Activated CD4-positive, alpha-beta T cell treated with anti-CD3 and anti-CD28 coated beads, Interleukin-2, amount 10 ng/mL, durations not matched to agents 7 days and 5 days (primary cell): ENCODE data around the gene SYTL2. TPM values are rescaled to one million over a fixed set of nuclear protein-coding genes. Genes with fewer than 3 reads are reported as not detected.
A peak's percentile ranks its signal among the peaks of the same experiment; 100 is the strongest.

Experiments
- CTCF ChIA-PET: fragments of 350-600 bp; sonication (Branson Sonifier 250); formaldehyde crosslinking; loops from one replicate; lab custom pipeline; 2021; ENCODE audit warnings: antibody characterized with exemption; lab: Charles Lee
- POLR2A ChIA-PET: fragments of 350-600 bp; sonication (Branson Sonifier 250); formaldehyde crosslinking; loops from one replicate; lab custom pipeline; 2021; ENCODE audit warnings: antibody characterized with exemption; lab: Charles Lee
- DNase-seq: peaks from one replicate; pipeline ENCODE4 v3.0.0-alpha.2; 2020
- H3K27ac Mint-ChIP-seq: one replicate; pipeline ENCODE4 v1.8.0; 2021; ENCODE audit warnings: mild to moderate bottlenecking, moderate library complexity, mixed read lengths
- H3K27me3 Mint-ChIP-seq: one replicate; pipeline ENCODE4 v1.8.0; 2021; ENCODE audit warnings: mixed read lengths
- H3K36me3 Mint-ChIP-seq: one replicate; pipeline ENCODE4 v1.8.0; 2021; ENCODE audit warnings: low read depth, mixed read lengths
- H3K4me1 Mint-ChIP-seq: one replicate; pipeline ENCODE4 v1.8.0; 2021; ENCODE audit warnings: mixed read lengths
- H3K4me3 Mint-ChIP-seq: one replicate; pipeline ENCODE4 v1.8.0; 2021; ENCODE audit warnings: mild to moderate bottlenecking, moderate library complexity, mixed read lengths
- H3K9me3 Mint-ChIP-seq: one replicate; pipeline ENCODE4 v1.8.0; 2021; ENCODE audit warnings: mixed read lengths
- total RNA-seq, 2 experiments: library from RNA; stranded (reverse); gene quantifications; one replicate each; pipeline ENCODE4 v1.2.3, GENCODE V29; 2021

The SYTL2 gene
- total RNA-seq, 2 experiments from 2014 or later = 43.5 to 45.6 TPM

GRCh38 chr11:85740481-85741400 lies 70.2 kb downstream of the SYTL2 start:
- peaks cover 57% of the 10 kb centered on the region for H3K36me3 Mint-ChIP-seq
- peaks cover 3% of the 10 kb centered on the region for H3K9me3 Mint-ChIP-seq
- no peaks in the 10 kb centered on the region for H3K27me3 Mint-ChIP-seq
- peaks cover 57% of the 10 kb centered on the region for H3K4me1 Mint-ChIP-seq
- CTCF ChIA-PET = interaction anchor here (1.0 kb wide), 1 partner anchor 50 kb away, joined by 3 read pairs; no protein-coding TSS in a partner anchor
- no peak for DNase-seq
- H3K27ac Mint-ChIP-seq = no peak overlapping the region
- H3K4me3 Mint-ChIP-seq = no peak overlapping the region
- POLR2A ChIA-PET = interaction anchor here (0.5 kb wide), 1 partner anchor 160 kb away, joined by 3 read pairs; no protein-coding TSS in a partner anchor

- Mint-ChIP-seq H3K4me3 (no peak overlapping the region), H3K9me3 (no peaks in the 10 kb centered on the region), H3K27me3 (no peaks in the 10 kb centered on the region), H3K36me3 (peaks cover 49% of the 10 kb centered on the region), H3K27ac (no peak overlapping the region), H3K4me1 (peaks cover 35% of the 10 kb centered on the region)
- POLR2A ChIA-PET = no interaction called here
- CTCF ChIA-PET = interaction anchor here (1.1 to 1.6 kb wide), 3 partner anchors 10 to 21 kb away, joined by 3 to 5 read pairs (median 4); no protein-coding TSS in a partner anchor
- peak; percentile 24 for DNase-seq
Measured at GRCh38 chr11:85737738-85738137, 73.2 kb downstream of the SYTL2 start.

GRCh38 chr11:85735876-85736460 lies 75.0 kb downstream of the SYTL2 start:
- H3K4me3 Mint-ChIP-seq = no peak overlapping the region
- H3K27me3 Mint-ChIP-seq = no peaks in the 10 kb centered on the region
- DNase-seq = no peak
- H3K27ac Mint-ChIP-seq = no peak overlapping the region
- H3K36me3 Mint-ChIP-seq = peaks cover 56% of the 10 kb centered on the region
- POLR2A ChIA-PET = no interaction called here
- H3K9me3 Mint-ChIP-seq = no peaks in the 10 kb centered on the region
- CTCF ChIA-PET = interaction anchor here (0.6 to 1.8 kb wide), 3 partner anchors 9 to 36 kb away, joined by 3 to 7 read pairs (median 5); no protein-coding TSS in a partner anchor
- H3K4me1 Mint-ChIP-seq = peaks cover 30% of the 10 kb centered on the region

- POLR2A ChIA-PET = no interaction called here
- H3K4me1 Mint-ChIP-seq = peaks cover 10% of the 10 kb centered on the region
Measured at GRCh38 chr11:85732965-85733364, 78.0 kb downstream of the SYTL2 start.

GRCh38 chr11:85726381-85726780 lies 84.6 kb downstream of the SYTL2 start:
- H3K36me3 Mint-ChIP-seq = peaks cover 48% of the 10 kb centered on the region
- ChIA-PET CTCF (interaction anchor here (1.1 to 1.7 kb wide), 3 partner anchors 13 to 19 kb away, joined by 4 to 5 read pairs (median 5); no protein-coding TSS in a partner anchor), POLR2A (no interaction called here)
- H3K9me3 Mint-ChIP-seq = peaks cover 5% of the 10 kb centered on the region
- H3K27me3 Mint-ChIP-seq = no peaks in the 10 kb centered on the region
- DNase-seq = no peak
- H3K27ac Mint-ChIP-seq = no peak overlapping the region
- H3K4me3 Mint-ChIP-seq = no peak overlapping the region
- no peaks in the 10 kb centered on the region for H3K4me1 Mint-ChIP-seq

More at GRCh38 chr11:85732965-85733364, 78.0 kb downstream of the SYTL2 start:
- DNase-seq = no peak
- Mint-ChIP-seq H3K9me3 (peaks cover 2% of the 10 kb centered on the region), H3K27ac (no peak overlapping the region), H3K36me3 (peaks cover 64% of the 10 kb centered on the region), H3K4me3 (no peak overlapping the region), H3K27me3 (no peaks in the 10 kb centered on the region)
- CTCF ChIA-PET = interaction anchor here (1.6 kb wide), 1 partner anchor 16 kb away, joined by 3 read pairs; no protein-coding TSS in a partner anchor

GRCh38 chr11:85725510-85726258 lies 85.3 kb downstream of the SYTL2 start:
- Mint-ChIP-seq H3K4me3 (no peak overlapping the region), H3K4me1 (no peaks in the 10 kb centered on the region), H3K27ac (no peak overlapping the region), H3K27me3 (no peaks in the 10 kb centered on the region), H3K9me3 (peaks cover 3% of the 10 kb centered on the region), H3K36me3 (peaks cover 43% of the 10 kb centered on the region)
- ChIA-PET CTCF (interaction anchor here (1.1 to 1.7 kb wide), 3 partner anchors 13 to 45 kb away, joined by 4 to 5 read pairs (median 4); no protein-coding TSS in a partner anchor), POLR2A (no interaction called here)
- DNase-seq = no peak

GRCh38 chr11:85724748-85725465 lies 86.0 kb downstream of the SYTL2 start:
- Mint-ChIP-seq H3K4me1 (no peaks in the 10 kb centered on the region), H3K9me3 (peaks cover 3% of the 10 kb centered on the region), H3K27ac (no peak overlapping the region), H3K27me3 (no peaks in the 10 kb centered on the region), H3K4me3 (no peak overlapping the region), H3K36me3 (peaks cover 37% of the 10 kb centered on the region)
- CTCF ChIA-PET = interaction anchor here (1.0 to 1.7 kb wide), 4 partner anchors 12 to 130 kb away, joined by 3 to 5 read pairs (median 4); partner anchors contain the start of gene CCDC83
- no peak for DNase-seq
- POLR2A ChIA-PET = no interaction called here

GRCh38 chr11:85723088-85723487 lies 87.9 kb downstream of the SYTL2 start:
- Mint-ChIP-seq H3K9me3 (peaks cover 3% of the 10 kb centered on the region), H3K4me3 (no peak overlapping the region), H3K36me3 (peaks cover 30% of the 10 kb centered on the region), H3K27me3 (no peaks in the 10 kb centered on the region), H3K4me1 (no peaks in the 10 kb centered on the region), H3K27ac (no peak overlapping the region)
- no peak for DNase-seq
- ChIA-PET CTCF (interaction anchor here (0.6 to 0.7 kb wide), 2 partner anchors 14 to 32 kb away, joined by 3 read pairs; no protein-coding TSS in a partner anchor), POLR2A (no interaction called here)

GRCh38 chr11:85721191-85721590 lies 89.8 kb downstream of the SYTL2 start:
- DNase-seq = no peak
- no peak overlapping the region for H3K4me3 Mint-ChIP-seq
- ChIA-PET CTCF (interaction anchor here (1.6 kb wide), 1 partner anchor 10 kb away, joined by 4 read pairs; no protein-coding TSS in a partner anchor), POLR2A (no interaction called here)
- no peaks in the 10 kb centered on the region for H3K9me3 Mint-ChIP-seq
- peaks cover 4% of the 10 kb centered on the region for H3K4me1 Mint-ChIP-seq
- peaks cover 12% of the 10 kb centered on the region for H3K36me3 Mint-ChIP-seq
- H3K27me3 Mint-ChIP-seq = no peaks in the 10 kb centered on the region
- no peak overlapping the region for H3K27ac Mint-ChIP-seq

- H3K4me3 Mint-ChIP-seq = no peak overlapping the region
- POLR2A ChIA-PET = no interaction called here
- no peak overlapping the region for H3K27ac Mint-ChIP-seq
- CTCF ChIA-PET = interaction anchor here (1.7 kb wide), 1 partner anchor 18 kb away, joined by 3 read pairs; no protein-coding TSS in a partner anchor
- no peaks in the 10 kb centered on the region for H3K27me3 Mint-ChIP-seq
- peaks cover 6% of the 10 kb centered on the region for H3K36me3 Mint-ChIP-seq
- H3K9me3 Mint-ChIP-seq = no peaks in the 10 kb centered on the region
- DNase-seq = no peak
- peaks cover 4% of the 10 kb centered on the region for H3K4me1 Mint-ChIP-seq
Measured at GRCh38 chr11:85718991-85719807, 91.7 kb downstream of the SYTL2 start.
